CD4-positive, alpha-beta memory T cell (primary cell): Measurements from ENCODE around the gene TMEM9. TPM values are rescaled to one million over a fixed set of nuclear protein-coding genes. Genes with fewer than 3 reads are reported as not detected.

Source experiments
- polyA plus RNA-seq, 2 donors: library from polyadenylated mRNA; unstranded; fragments of 300-500 nt; fragmentation: Illumina TruSeq; gene quantifications; one replicate each; pipeline ENCODE4 v1.2.3, GENCODE V29; 2021
- total RNA-seq, 2 experiments: library from RNA; stranded (reverse); gene quantifications; one replicate each; pipeline ENCODE4 v1.2.3, GENCODE V29; 2021

TMEM9 gene
- total and polyA plus RNA-seq, 4 experiments from 2014 or later, result 20.6 to 64.3 (median 23.3) TPM

Other genes with a start within 250 kb of the TMEM9 start
- gene KIF21B, start 130.8 kb downstream of the TMEM9 start, total RNA-seq, result 10 to 100 TPM; 90.3 to 94.7 TPM
- gene KIF21B, start 130.8 kb downstream of the TMEM9 start, polyA plus RNA-seq, result 10 to 100 TPM in 1 of 2 donors, under 1 TPM in 1; 0.55 to 10.4 TPM
- gene CACNA1S, start 42.0 kb downstream of the TMEM9 start, total RNA-seq, result not detected
- gene CACNA1S, start 42.0 kb downstream of the TMEM9 start, polyA plus RNA-seq, result not detected
- gene ASCL5, start 27.3 kb downstream of the TMEM9 start, total RNA-seq, result under 1 TPM in 1 of 2 experiments, not detected in 1; 0.30 TPM
- gene ASCL5, start 27.3 kb downstream of the TMEM9 start, polyA plus RNA-seq, result not detected
- not detected for gene IGFN1, start 36.4 kb upstream of the TMEM9 start, total RNA-seq
- not detected for gene IGFN1, start 36.4 kb upstream of the TMEM9 start, polyA plus RNA-seq
- gene PKP1, start 129.0 kb upstream of the TMEM9 start, total RNA-seq, result not detected
- gene PKP1, start 129.0 kb upstream of the TMEM9 start, polyA plus RNA-seq, result not detected
- gene TNNT2, start 223.2 kb upstream of the TMEM9 start, total RNA-seq, result not detected
- gene TNNT2, start 223.2 kb upstream of the TMEM9 start, polyA plus RNA-seq, result not detected
- under 1 TPM in 1 of 2 experiments, not detected in 1; 0.17 TPM for gene LAD1, start 244.8 kb upstream of the TMEM9 start, total RNA-seq
- not detected for gene LAD1, start 244.8 kb upstream of the TMEM9 start, polyA plus RNA-seq